Uterus (tissue), 2 donors: Measurements from ENCODE around the gene HDAC8.
A peak's percentile ranks its signal among the peaks of the same experiment; 100 is the strongest.

Experiments
- CTCF ChIP-seq, 4 experiments: fragments of 200-600 bp in 2 of 4; fragments of 450-650 bp in 2 of 4; sonication (generic) in 2 of 4; IDR thresholded peaks; one replicate each; pipeline ENCODE4 v1.5.1; 2016 to 2019; ENCODE audit warnings: antibody characterized with exemption in 4 of 4, mild to moderate bottlenecking in 2 of 4, moderate library complexity in 1 of 4
- POLR2A ChIP-seq, 2 donors: fragments of 450-650 bp; IDR thresholded peaks; one replicate each; pipeline ENCODE4 v1.6.1; 2016; ENCODE audit warnings: antibody characterized with exemption in 2 of 2, mild to moderate bottlenecking in 1 of 2, moderate library complexity in 1 of 2

- TF ChIP-seq CTCF (IDR thresholded peaks at IDR 0.05): peak in 2 of 4 experiments; percentile 13 to 19
- TF ChIP-seq POLR2A (IDR thresholded peaks at IDR 0.05): no peak
These were observed 36.7 kb upstream of the HDAC8 start for GRCh38 chrX:72609313-72609712.
